HEK293 (cell line): ENCODE measurements around the gene SRPK1.

Source experiments
- GLI2 ChIP-seq: fragments of 450-650 bp; formaldehyde crosslinking; IDR thresholded peaks from 2 replicates; pipeline ENCODE4; 2017; ENCODE audit warnings: missing biosample characterization, missing genetic modification characterization, low read depth, borderline replicate concordance
- MYNN ChIP-seq: fragments of 450-650 bp; formaldehyde crosslinking; IDR thresholded peaks from 2 replicates; pipeline ENCODE4 v1.5.1; 2016; ENCODE audit warnings: missing biosample characterization, missing genetic modification characterization, borderline replicate concordance
- MZF1 ChIP-seq: fragments of 450-650 bp; formaldehyde crosslinking; IDR thresholded peaks from 2 replicates; pipeline ENCODE4 v1.5.1; 2017; ENCODE audit warnings: missing biosample characterization, missing genetic modification characterization, borderline replicate concordance
- REPIN1 ChIP-seq: fragments of 450-650 bp; formaldehyde crosslinking; IDR thresholded peaks from 2 replicates; pipeline ENCODE4 v1.5.1; 2017; ENCODE audit warnings: missing biosample characterization, missing genetic modification characterization, low read depth
- REST ChIP-seq: fragments of 450-650 bp; formaldehyde crosslinking; IDR thresholded peaks from 2 replicates; pipeline ENCODE4 v1.5.1; 2016; ENCODE audit warnings: missing biosample characterization, missing genetic modification characterization
- SALL2 ChIP-seq: fragments of 450-650 bp; formaldehyde crosslinking; IDR thresholded peaks from 2 replicates; pipeline ENCODE4 v1.5.0; 2017; ENCODE audit warnings: missing biosample characterization, mild to moderate bottlenecking, missing genetic modification characterization, borderline replicate concordance
- SP2 ChIP-seq: fragments of 450-650 bp; formaldehyde crosslinking; IDR thresholded peaks from 2 replicates; pipeline ENCODE4 v1.5.1; 2016; ENCODE audit warnings: missing biosample characterization, missing genetic modification characterization
- TRIM28 ChIP-seq: IDR thresholded peaks from 2 replicates; pipeline ENCODE4 v1.6.1; 2011; ENCODE audit warnings: low read length, control low read depth, borderline replicate concordance
- ZBTB20 ChIP-seq: fragments of 450-650 bp; formaldehyde crosslinking; IDR thresholded peaks from 2 replicates; pipeline ENCODE4 v1.5.1; 2016; ENCODE audit warnings: missing biosample characterization, missing genetic modification characterization
- ZIC2 ChIP-seq: fragments of 450-650 bp; formaldehyde crosslinking; IDR thresholded peaks from 2 replicates; pipeline ENCODE4 v1.5.1; 2016; ENCODE audit warnings: missing biosample characterization, missing genetic modification characterization
- ZNF169 ChIP-seq: fragments of 450-650 bp; formaldehyde crosslinking; IDR thresholded peaks from 2 replicates; pipeline ENCODE4 v1.5.1; 2016; ENCODE audit warnings: missing biosample characterization, missing genetic modification characterization
- ZNF184 ChIP-seq: fragments of 450-650 bp; IDR thresholded peaks from 2 replicates; pipeline ENCODE4 v1.5.1; 2018; ENCODE audit warnings: missing biosample characterization, mild to moderate bottlenecking, missing genetic modification characterization
- ZNF19 ChIP-seq: fragments of 450-650 bp; formaldehyde crosslinking; IDR thresholded peaks from 2 replicates; pipeline ENCODE4; 2016; ENCODE audit warnings: missing biosample characterization, missing genetic modification characterization, low read depth
- ZNF211 ChIP-seq: fragments of 450-650 bp; formaldehyde crosslinking; IDR thresholded peaks from 2 replicates; pipeline ENCODE4 v1.5.1; 2016; ENCODE audit warnings: low read depth, missing biosample characterization, missing genetic modification characterization
- ZNF214 ChIP-seq: fragments of 450-650 bp; formaldehyde crosslinking; IDR thresholded peaks from 2 replicates; pipeline ENCODE4 v1.5.1; 2017; ENCODE audit warnings: missing biosample characterization, mild to moderate bottlenecking, missing genetic modification characterization, borderline replicate concordance
- ZNF223 ChIP-seq: fragments of 450-650 bp; formaldehyde crosslinking; IDR thresholded peaks from 2 replicates; pipeline ENCODE4 v1.5.1; 2016; ENCODE audit warnings: missing biosample characterization, missing genetic modification characterization
- ZNF248 ChIP-seq: fragments of 450-650 bp; formaldehyde crosslinking; IDR thresholded peaks from 2 replicates; pipeline ENCODE4 v1.5.1; 2017; ENCODE audit warnings: missing biosample characterization, missing genetic modification characterization
- ZNF266 ChIP-seq: fragments of 450-650 bp; formaldehyde crosslinking; IDR thresholded peaks from 2 replicates; pipeline ENCODE4 v1.5.1; 2016; ENCODE audit warnings: missing biosample characterization, missing genetic modification characterization, low read depth
- ZNF302 ChIP-seq: fragments of 450-650 bp; formaldehyde crosslinking; IDR thresholded peaks from 2 replicates; pipeline ENCODE4 v1.5.1; 2016; ENCODE audit warnings: missing biosample characterization, missing genetic modification characterization, low read depth
- ZNF341 ChIP-seq: fragments of 450-650 bp; formaldehyde crosslinking; IDR thresholded peaks from 2 replicates; pipeline ENCODE4; 2016; ENCODE audit warnings: low read depth, missing biosample characterization, missing genetic modification characterization
- ZNF37A ChIP-seq: fragments of 450-650 bp; IDR thresholded peaks from 2 replicates; pipeline ENCODE4 v1.5.1; 2018; ENCODE audit warnings: missing biosample characterization, missing genetic modification characterization
- ZNF404 ChIP-seq: fragments of 450-650 bp; formaldehyde crosslinking; IDR thresholded peaks from 2 replicates; pipeline ENCODE4 v1.5.1; 2017; ENCODE audit warnings: missing biosample characterization, missing genetic modification characterization
- ZNF488 ChIP-seq: fragments of 450-650 bp; formaldehyde crosslinking; IDR thresholded peaks from 2 replicates; pipeline ENCODE4 v1.5.1; 2016; ENCODE audit warnings: missing biosample characterization, missing genetic modification characterization
- ZNF513 ChIP-seq: fragments of 450-650 bp; IDR thresholded peaks from 2 replicates; pipeline ENCODE4 v1.5.1; 2018; ENCODE audit warnings: missing biosample characterization, missing genetic modification characterization
- ZNF544 ChIP-seq: fragments of 450-650 bp; formaldehyde crosslinking; IDR thresholded peaks from 2 replicates; pipeline ENCODE4 v1.5.0; 2017; ENCODE audit warnings: missing biosample characterization, missing genetic modification characterization
- ZNF558 ChIP-seq: fragments of 450-650 bp; formaldehyde crosslinking; IDR thresholded peaks from 2 replicates; pipeline ENCODE4 v1.5.1; 2016; ENCODE audit warnings: missing biosample characterization, missing genetic modification characterization
- ZNF626 ChIP-seq: fragments of 450-650 bp; sonication (Bioruptor Pico); formaldehyde crosslinking; IDR thresholded peaks from 2 replicates; pipeline ENCODE4 v1.5.1; 2018; ENCODE audit warnings: missing biosample characterization, missing genetic modification characterization, inconsistent platforms
- ZNF664 ChIP-seq: fragments of 450-650 bp; formaldehyde crosslinking; IDR thresholded peaks from 2 replicates; pipeline ENCODE4 v1.5.1; 2016; ENCODE audit warnings: missing biosample characterization, missing genetic modification characterization
- ZNF677 ChIP-seq: fragments of 450-650 bp; IDR thresholded peaks from 2 replicates; pipeline ENCODE4 v1.5.0; 2018; ENCODE audit warnings: missing biosample characterization, mild to moderate bottlenecking, missing genetic modification characterization, moderate library complexity
- ZNF692 ChIP-seq: fragments of 450-650 bp; formaldehyde crosslinking; IDR thresholded peaks from 2 replicates; pipeline ENCODE4 v1.5.1; 2016; ENCODE audit warnings: missing biosample characterization, missing genetic modification characterization
- ZNF707 ChIP-seq: fragments of 450-650 bp; formaldehyde crosslinking; IDR thresholded peaks from 2 replicates; pipeline ENCODE4 v1.5.1; 2016; ENCODE audit warnings: missing biosample characterization, missing genetic modification characterization
- ZNF837 ChIP-seq: fragments of 450-650 bp; formaldehyde crosslinking; IDR thresholded peaks from 2 replicates; pipeline ENCODE4 v1.5.1; 2016; ENCODE audit warnings: missing biosample characterization, missing genetic modification characterization
- ZSCAN18 ChIP-seq: fragments of 450-650 bp; formaldehyde crosslinking; IDR thresholded peaks from 2 replicates; pipeline ENCODE4 v1.5.1; 2016; ENCODE audit warnings: missing biosample characterization, missing genetic modification characterization

The SRPK1 gene

GRCh38 chr6:35919085-35919826 is 1.6 kb downstream of the SRPK1 start (continued):
- TF ChIP-seq ZNF513 (tag by site-specific recombination) (no peak), ZSCAN18 (tag by site-specific recombination) (no peak), ZBTB20 (tag by site-specific recombination) (no peak; the same call in 1 of the 2 replicates), REPIN1 (no peak), ZNF664 (tag by site-specific recombination) (no peak), ZNF248 (no peak), ZNF404 (tag by site-specific recombination) (no peak), ZNF488 (tag by site-specific recombination) (no peak), ZNF184 (tag by site-specific recombination) (no peak), TRIM28 (no peak), ZNF626 (tag by site-specific recombination) (no peak), ZNF692 (tag by site-specific recombination) (peak; percentile 30; the same call in 1 of the 2 replicates), MZF1 (tag by site-specific recombination) (no peak), SP2 (no peak), ZNF214 (tag by site-specific recombination) (no peak), ZNF211 (tag by site-specific recombination) (no peak), ZNF302 (no peak), ZNF266 (tag by site-specific recombination) (no peak), ZNF544 (no peak), ZNF19 (tag by site-specific recombination) (no peak), ZNF223 (tag by site-specific recombination) (no peak), SALL2 (tag by site-specific recombination) (no peak), GLI2 (tag by site-specific recombination) (peak; percentile 27; the same call in 1 of the 2 replicates), ZNF558 (tag by site-specific recombination) (peak; percentile 51; the same call in 1 of the 2 replicates), ZNF677 (tag by site-specific recombination) (no peak), ZNF169 (tag by site-specific recombination) (no peak), ZNF37A (tag by site-specific recombination) (no peak), ZIC2 (peak; percentile 32; the same call in 1 of the 2 replicates), ZNF707 (tag by site-specific recombination) (no peak), ZNF837 (tag by site-specific recombination) (no peak), MYNN (tag by site-specific recombination) (no peak), ZNF341 (no peak), REST (tag by site-specific recombination) (no peak; the same call in 1 of the 2 replicates)
